Natural killer cell (primary cell): ENCODE measurements around the gene CD163L1. TPM values are rescaled to one million over a fixed set of nuclear protein-coding genes. Genes with fewer than 3 reads are reported as not detected.
A peak's percentile ranks its signal among the peaks of the same experiment; 100 is the strongest.

ENCODE experiments used
- ATAC-seq, 3 donors: fragments of 150-1000 bp in 2 of 3; fragments of 200-7000 bp in 1 of 3; cut with Tn5 transposase; 1 replicate in 1 of 3; 2 replicates in 2 of 3; pipeline ENCODE4 v1.10.0; 2021; ENCODE audit warnings: mild to moderate bottlenecking in 2 of 3, moderate library complexity in 2 of 3
- DNase-seq, 2 donors: peaks; one replicate each; pipeline versions ENCODE4 v3.0.0 to v3.0.0-alpha.2; 2013 to 2021; ENCODE audit warnings: mixed read lengths in 1 of 2
- H3K27ac ChIP-seq: one replicate; pipeline ENCODE4 v1.5.1; 2013; ENCODE audit warnings: mild to moderate bottlenecking, low read length
- H3K27me3 ChIP-seq: one replicate; pipeline ENCODE4 v1.6.1; 2013; ENCODE audit warnings: low read length; ENCODE audit not compliant: control insufficient read depth, insufficient read depth
- H3K36me3 ChIP-seq: one replicate; pipeline ENCODE4 v1.6.1; 2013; ENCODE audit warnings: low read length; ENCODE audit not compliant: control insufficient read depth, insufficient read depth
- H3K4me1 ChIP-seq: one replicate; pipeline ENCODE4 v1.6.1; 2013; ENCODE audit warnings: low read length; ENCODE audit not compliant: control insufficient read depth, insufficient read depth
- H3K4me3 ChIP-seq: one replicate; pipeline ENCODE4 v1.5.1; 2013; ENCODE audit warnings: low read length
- H3K9me3 ChIP-seq: one replicate; pipeline ENCODE4 v1.6.1; 2013; ENCODE audit warnings: low read length; ENCODE audit not compliant: control insufficient read depth, insufficient read depth
- H3K27ac Mint-ChIP-seq, 2 donors: one replicate each; pipeline ENCODE4 v1.8.0; 2022; ENCODE audit warnings: mild to moderate bottlenecking in 2 of 2, mixed read lengths in 2 of 2, moderate library complexity in 1 of 2
- H3K27me3 Mint-ChIP-seq, 2 donors: one replicate each; pipeline ENCODE4 v1.8.0; 2022; ENCODE audit warnings: low read depth in 2 of 2, mixed read lengths in 2 of 2
- H3K36me3 Mint-ChIP-seq: one replicate; pipeline ENCODE4 v1.8.0; 2022; ENCODE audit warnings: mixed read lengths
- H3K4me1 Mint-ChIP-seq, 2 donors: one replicate each; pipeline ENCODE4 v1.8.0; 2022; ENCODE audit warnings: mixed read lengths in 2 of 2
- H3K4me3 Mint-ChIP-seq: one replicate; pipeline ENCODE4 v1.8.0; 2022; ENCODE audit warnings: mild to moderate bottlenecking, moderate library complexity, mixed read lengths
- H3K9me3 Mint-ChIP-seq, 2 donors: one replicate each; pipeline ENCODE4 v1.8.0; 2022; ENCODE audit warnings: mixed read lengths in 2 of 2
- CTCF ChIP-seq: fragments of 200-600 bp; IDR thresholded peaks from one replicate; pipeline ENCODE4 v1.8.0; 2022; ENCODE audit warnings: antibody characterized with exemption
- WGBS: methylation state at CpG from one replicate; pipeline ENCODE4 v1.1.7; 2013; ENCODE audit warnings: missing lambda C conversion rate; ENCODE audit not compliant: insufficient coverage; 5-methylcytosine and 5-hydroxymethylcytosine counted together
- intact Hi-C: fragments of 100-400 bp; cut with micrococcal nuclease; formaldehyde crosslinking; loops from one replicate; pipeline ENCODE4 v1.14.2; 2022
- total RNA-seq, 4 donors: library from RNA; stranded (reverse); fragments of 120-200 nt in 1 of 4; gene quantifications; one replicate each; pipeline versions ENCODE4 v1.2.3 to v1.2.4, GENCODE V29; 2013 to 2022

The CD163L1 gene
- total RNA-seq, 3 donors from 2014 or later (not counting 1 experiment from before 2014, with no cell fraction given) = 0.34 TPM; not detected in 2

GRCh38 chr12:7322599-7322998 is 121.4 kb downstream of the CD163L1 start:
- H3K27ac Mint-ChIP-seq = no peak overlapping the region

DNA sequence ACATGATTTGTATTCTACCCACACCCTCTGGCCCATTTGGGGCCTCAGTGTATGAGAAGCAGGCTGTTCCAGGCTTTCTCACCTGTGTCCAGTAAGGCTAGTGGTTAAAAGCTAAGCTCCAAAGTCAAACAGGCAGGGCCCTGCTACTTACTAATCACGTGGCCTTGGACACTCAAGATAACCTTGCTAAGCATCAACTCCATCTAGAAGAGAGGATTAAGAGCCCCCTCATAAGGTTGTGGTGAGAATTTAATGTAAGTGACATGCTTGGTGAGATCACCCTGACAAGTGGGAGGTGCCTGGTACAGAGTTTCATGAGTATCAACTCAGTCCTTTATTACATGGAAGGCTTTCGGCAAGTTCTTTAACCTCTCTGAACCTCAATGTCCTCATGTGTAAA is 122.3 kb downstream of the CD163L1 start:
- no peaks in the 10 kb centered on the region for H3K9me3 ChIP-seq
- Mint-ChIP-seq H3K4me3 (no peak overlapping the region), H3K27me3 (peaks cover 0 to 2% of the 10 kb centered on the region in 2 donors), H3K36me3 (no peaks in the 10 kb centered on the region), H3K9me3 (no peaks in the 10 kb centered on the region), H3K27ac (no peak overlapping the region), H3K4me1 (no peaks in the 10 kb centered on the region)
- H3K4me3 ChIP-seq = no peak overlapping the region
- H3K36me3 ChIP-seq = no peaks in the 10 kb centered on the region
- H3K27me3 ChIP-seq = no peaks in the 10 kb centered on the region
- H3K4me1 ChIP-seq = no peaks in the 10 kb centered on the region
- intact Hi-C loops = loop anchor here (5.0 kb wide), 1 partner anchor 66 kb away; no protein-coding TSS in a partner anchor
- ATAC-seq = no peak
- no peak overlapping the region for H3K27ac ChIP-seq
- no peak for TF ChIP-seq CTCF
- DNase-seq = no peak
- no CpG with 5 or more reads among the region's 2 CpGs for WGBS

More at GRCh38 chr12:7322599-7322998, 121.4 kb downstream of the CD163L1 start:
- H3K9me3 ChIP-seq = no peaks in the 10 kb centered on the region
- ATAC-seq = no peak
- WGBS = 91% methylated on average over 4 of the region's 5 CpGs
- H3K27me3 Mint-ChIP-seq = peaks cover 2 to 4% of the 10 kb centered on the region in 2 donors
- H3K27ac ChIP-seq = no peak overlapping the region
- H3K4me1 ChIP-seq = no peaks in the 10 kb centered on the region
- no peaks in the 10 kb centered on the region for H3K36me3 ChIP-seq
- no peak overlapping the region for H3K4me3 ChIP-seq
- H3K36me3 Mint-ChIP-seq = no peaks in the 10 kb centered on the region
- H3K4me3 Mint-ChIP-seq = no peak overlapping the region
- no peak for DNase-seq
- no peaks in the 10 kb centered on the region for H3K4me1 Mint-ChIP-seq
- intact Hi-C loops = loop anchor here (5.0 kb wide), 1 partner anchor 65 kb away; no protein-coding TSS in a partner anchor
- TF ChIP-seq CTCF = no peak
- no peaks in the 10 kb centered on the region for H3K9me3 Mint-ChIP-seq
- no peaks in the 10 kb centered on the region for H3K27me3 ChIP-seq

DNA sequence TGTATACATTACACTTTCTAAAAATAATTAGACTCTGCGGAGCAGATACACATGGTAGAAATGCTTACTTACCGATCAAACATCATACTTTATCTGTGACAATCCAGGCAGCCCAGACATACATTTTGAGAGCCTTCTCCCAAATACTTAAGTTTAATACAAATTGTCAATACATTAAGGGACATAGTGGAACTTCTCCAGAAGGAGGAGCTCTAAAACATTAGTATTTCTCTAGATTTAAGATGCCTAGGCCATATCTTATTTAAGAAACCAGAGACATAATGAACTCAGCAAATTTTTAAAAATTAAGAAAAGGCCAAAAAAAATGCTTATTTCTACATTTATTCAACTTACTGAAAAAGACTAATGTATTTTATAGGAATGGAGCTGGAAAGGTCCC is 124.0 kb downstream of the CD163L1 start:
- H3K4me3 Mint-ChIP-seq = no peak overlapping the region
- Histone ChIP-seq H3K4me3 (no peak overlapping the region), H3K36me3 (no peaks in the 10 kb centered on the region), H3K27me3 (no peaks in the 10 kb centered on the region), H3K27ac (no peak overlapping the region), H3K4me1 (no peaks in the 10 kb centered on the region), H3K9me3 (no peaks in the 10 kb centered on the region)
- H3K36me3 Mint-ChIP-seq = no peaks in the 10 kb centered on the region
- TF ChIP-seq CTCF = peak; percentile 19
- H3K27ac Mint-ChIP-seq = no peak overlapping the region
- H3K4me1 Mint-ChIP-seq = no peaks in the 10 kb centered on the region
- intact Hi-C loops = loop anchor here (1.0 to 5.0 kb wide), 2 partner anchors 67 to 140 kb away; no protein-coding TSS in a partner anchor
- peaks cover 0 to 2% of the 10 kb centered on the region in 2 donors for H3K27me3 Mint-ChIP-seq
- no peaks in the 10 kb centered on the region for H3K9me3 Mint-ChIP-seq
- ATAC-seq = no peak
- WGBS = 100% methylated on average over 2 of the region's 2 CpGs
- no peak for DNase-seq

GRCh38 chr12:7310070-7310469 is 133.9 kb downstream of the CD163L1 start:
- Histone ChIP-seq H3K27me3 (no peaks in the 10 kb centered on the region), H3K4me1 (no peaks in the 10 kb centered on the region), H3K4me3 (no peak overlapping the region), H3K27ac (no peak overlapping the region), H3K9me3 (no peaks in the 10 kb centered on the region), H3K36me3 (no peaks in the 10 kb centered on the region)
- no peak overlapping the region for H3K4me3 Mint-ChIP-seq
- WGBS = 83% methylated on average over 3 of the region's 4 CpGs
- H3K27me3 Mint-ChIP-seq = peaks cover 0 to 15% of the 10 kb centered on the region in 2 donors
- no peak for TF ChIP-seq CTCF
- DNase-seq (no peak), ATAC-seq (no peak)
- intact Hi-C loops = no loop called here
- no peaks in the 10 kb centered on the region for H3K4me1 Mint-ChIP-seq
- no peak overlapping the region for H3K27ac Mint-ChIP-seq
- H3K9me3 Mint-ChIP-seq = no peaks in the 10 kb centered on the region
- no peaks in the 10 kb centered on the region for H3K36me3 Mint-ChIP-seq
